Endothelial cell of umbilical vein (primary cell): ENCODE measurements around the gene TRIM45. TPM values are rescaled to one million over a fixed set of nuclear protein-coding genes. Genes with fewer than 3 reads are reported as not detected.
A peak's percentile ranks its signal among the peaks of the same experiment; 100 is the strongest.

Experiments used
- BruUV-seq: library from RNA; stranded (reverse); fragments of 400-500 nt; replicated peaks from 2 replicates; lab custom pipeline; 2021; lab: Mats Ljungman, UMichigan
- CTCF ChIA-PET: fragments of 300-600, 350-600 bp; sonication (Branson Sonifier 250); formaldehyde crosslinking; loops from one replicate; lab custom pipeline; 2021; ENCODE audit warnings: antibody characterized with exemption, inconsistent platforms; lab: Charles Lee
- POLR2A ChIA-PET: fragments of 300-600, 350-600 bp; sonication (Branson Sonifier 250); formaldehyde crosslinking; loops from one replicate; lab custom pipeline; 2021; ENCODE audit warnings: antibody characterized with exemption, inconsistent platforms; lab: Charles Lee
- DNase-seq: peaks from one replicate; pipeline ENCODE4 v3.0.0-alpha.2; 2011; ENCODE audit warnings: low read depth, low spot score
- FAIRE-seq: peaks from 2 replicates; lab custom pipeline; 2011; peaks lifted over from hg19 to GRCh38; lab: Jason Lieb, UNC
- H2AFZ ChIP-seq: 2 replicates; pipeline ENCODE4 v1.6.0; 2012; ENCODE audit warnings: low read depth, low read length, control low read depth, inconsistent platforms
- H3K27ac ChIP-seq: 2 replicates; pipeline ENCODE4 v1.5.1; 2011; ENCODE audit warnings: low read depth, mild to moderate bottlenecking, control low read depth, low read length, moderate library complexity; ENCODE audit not compliant: insufficient read depth
- H3K27me3 ChIP-seq, 2 experiments: 2 replicates each; pipeline versions ENCODE4 v1.6.0 to v1.6.1; 2011; ENCODE audit warnings: low read length in 2 of 2, mixed read lengths in 1 of 2; ENCODE audit not compliant: control insufficient read depth in 2 of 2, insufficient read depth in 2 of 2
- H3K36me3 ChIP-seq, 2 experiments: 2 replicates in 1 of 2; 3 replicates in 1 of 2; pipeline ENCODE4 v1.5.1; 2011; ENCODE audit warnings: low read length in 2 of 2, mild to moderate bottlenecking in 1 of 2, moderate library complexity in 1 of 2; ENCODE audit not compliant: control insufficient read depth in 2 of 2, insufficient read depth in 2 of 2; ENCODE audit errors: extremely low read depth in 1 of 2
- H3K4me1 ChIP-seq: 3 replicates; pipeline ENCODE4 v1.5.1; 2011; ENCODE audit warnings: mild to moderate bottlenecking, low read length; ENCODE audit not compliant: control insufficient read depth, insufficient read depth; ENCODE audit errors: extremely low read depth
- H3K4me2 ChIP-seq: 2 replicates; pipeline ENCODE4 v1.6.1; 2011; ENCODE audit warnings: low read length, control low read depth, mixed read lengths; ENCODE audit not compliant: insufficient read depth
- H3K4me3 ChIP-seq, 3 experiments: fragments of 200-600 bp in 1 of 3; sonication (generic), shearing (Covaris generic) in 1 of 3; replicated peaks in 1 of 3; 2 replicates each; pipeline ENCODE4 v1.5.1; 2011 to 2016; ENCODE audit warnings: control low read depth in 3 of 3, low read length in 3 of 3, mild to moderate bottlenecking in 2 of 3, inconsistent platforms in 1 of 3, low read depth in 1 of 3, moderate library complexity in 1 of 3; ENCODE audit not compliant: insufficient read depth in 1 of 3
- H3K79me2 ChIP-seq: 2 replicates; pipeline ENCODE4 v1.6.0; 2012; ENCODE audit warnings: low read length, inconsistent platforms; ENCODE audit not compliant: control insufficient read depth, insufficient read depth
- H3K9ac ChIP-seq: replicated peaks from 2 replicates; pipeline ENCODE3; 2011; ENCODE audit warnings: low read length, control low read depth; ENCODE audit not compliant: insufficient read depth; ENCODE audit errors: extremely low read depth
- H3K9me1 ChIP-seq: replicated peaks from 3 replicates; pipeline ENCODE4 v1.6.0; 2011; ENCODE audit warnings: mild to moderate bottlenecking, low read length; ENCODE audit not compliant: control insufficient read depth, insufficient read depth; ENCODE audit errors: extremely low read depth
- H3K9me3 ChIP-seq: replicated peaks from 2 replicates; pipeline ENCODE4 v1.5.1; 2012; ENCODE audit warnings: low read length, inconsistent platforms; ENCODE audit not compliant: control insufficient read depth, insufficient read depth
- H4K20me1 ChIP-seq: replicated peaks from 2 replicates; pipeline ENCODE3; 2011; ENCODE audit warnings: mild to moderate bottlenecking, low read length; ENCODE audit not compliant: control insufficient read depth, insufficient read depth; ENCODE audit errors: extremely low read depth
- EZH2 ChIP-seq: IDR thresholded peaks from 2 replicates; pipeline ENCODE4 v1.6.1; 2012; ENCODE audit warnings: borderline replicate concordance, low read depth, mild to moderate bottlenecking, moderate library complexity, low read length, inconsistent platforms; ENCODE audit not compliant: severe bottlenecking
- FOS ChIP-seq: IDR thresholded peaks from 2 replicates; pipeline ENCODE4 v1.6.1; 2011; ENCODE audit warnings: mild to moderate bottlenecking, low read length, moderate library complexity, borderline replicate concordance; ENCODE audit not compliant: insufficient read depth
- GATA2 ChIP-seq: IDR thresholded peaks from 2 replicates; pipeline ENCODE4 v1.7.0; 2011; ENCODE audit warnings: low read depth, mild to moderate bottlenecking, moderate library complexity, mixed read lengths, low read length; ENCODE audit not compliant: insufficient read length, insufficient read depth
- JUN ChIP-seq: IDR thresholded peaks from 2 replicates; pipeline ENCODE4 v1.6.1; 2011; ENCODE audit warnings: borderline replicate concordance, low read depth; ENCODE audit not compliant: insufficient read length, insufficient read depth
- MYC ChIP-seq: IDR thresholded peaks from one replicate; pipeline ENCODE4 v1.6.1; 2011; ENCODE audit warnings: mild to moderate bottlenecking, low read depth, low read length
- POLR2A ChIP-seq: IDR thresholded peaks from 2 replicates; pipeline ENCODE4 v1.6.1; 2012; ENCODE audit warnings: low read depth, mild to moderate bottlenecking, control low read depth, low read length
- POLR2AphosphoS5 ChIP-seq: IDR thresholded peaks from 2 replicates; pipeline ENCODE4 v1.6.1; 2012; ENCODE audit warnings: low read depth, mild to moderate bottlenecking, control low read depth, low read length, moderate library complexity; ENCODE audit not compliant: insufficient read depth
- dilution Hi-C: fragments of 300-500 bp; cut with MboI; formaldehyde crosslinking; loops from one replicate; pipeline ENCODE4 v1.15.0; 2019; ENCODE audit warnings: low sequenced_read_pairs; ENCODE audit not compliant: extremely low pct_ligation_motif_present
- intact Hi-C: fragments of 100-400 bp; cut with micrococcal nuclease; formaldehyde crosslinking; loops from one replicate; pipeline ENCODE4 v1.10.0; 2022
- polyA plus RNA-seq, 4 experiments: library from polyadenylated mRNA; depleted of rRNA in 3 of 4; stranded (reverse) in 3 of 4; unstranded in 1 of 4; fragments of >200 nt; gene quantifications; 2 replicates each; pipeline versions ENCODE4 v1.2.1 to v1.2.3, GENCODE V29; 2011 to 2012; ENCODE audit warnings: missing spikeins in 1 of 4
- total RNA-seq: library from RNA; stranded (reverse); gene quantifications from 2 replicates; pipeline ENCODE4 v1.2.3, GENCODE V29; 2021
- TF ChIP-seq, protein P1 (sequence below), 2 donors: IDR thresholded peaks; 1 replicate in 1 of 2; 2 replicates in 1 of 2; pipeline ENCODE4 v1.5.1; 2011; ENCODE audit warnings: low read length in 2 of 2, mild to moderate bottlenecking in 2 of 2, moderate library complexity in 2 of 2, control low read depth in 1 of 2, inconsistent platforms in 1 of 2, low read depth in 1 of 2; ENCODE audit not compliant: insufficient read depth in 1 of 2; ENCODE audit errors: extremely low read depth in 1 of 2
- TF ChIP-seq, protein P2 (sequence below): IDR thresholded peaks from 2 replicates; pipeline ENCODE4 v1.6.1; 2011; ENCODE audit not compliant: insufficient read depth, insufficient read length

TRIM45 gene
- total and polyA plus RNA-seq, 2 donors (not counting 3 experiments of a cell fraction or from before 2014, with no cell fraction given), result 2.9 to 3.1 TPM

DNA sequence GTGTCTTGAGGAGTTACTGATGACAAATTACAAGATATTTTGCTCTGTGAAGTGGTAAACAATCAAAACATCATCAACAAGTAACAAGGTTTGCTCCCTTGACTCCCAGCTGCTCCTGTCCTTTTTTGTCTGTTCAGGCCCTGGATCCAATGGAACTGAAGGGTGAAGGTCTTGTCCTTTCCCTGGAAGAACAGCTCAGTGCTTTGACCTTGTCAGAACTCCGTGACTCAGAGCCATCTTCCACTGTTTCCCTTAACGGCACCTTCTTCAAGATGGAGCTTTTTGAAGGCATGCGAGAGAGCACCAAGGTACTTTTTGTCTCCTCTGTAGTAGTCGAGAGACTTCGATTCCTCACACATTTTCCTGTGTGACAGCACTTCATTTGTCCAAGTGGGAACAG is 29.0 kb downstream of the TRIM45 start:
- Histone ChIP-seq H3K9me1 (no peaks in the 10 kb centered on the region), H3K4me1 (peaks cover 35% of the 10 kb centered on the region), H2AFZ (peak overlapping the region; percentile 42), H3K9ac (peak overlapping the region; percentile 93), H3K9me3 (no peaks in the 10 kb centered on the region), H3K79me2 (no peaks in the 10 kb centered on the region), H3K4me2 (peak overlapping the region; percentile 78), H3K36me3 (peaks cover 3 to 6% of the 10 kb centered on the region in 2 experiments), H3K27ac (peak overlapping the region; percentile 99), H3K27me3 (no peaks in the 10 kb centered on the region), H3K4me3 (no peak overlapping the region), H4K20me1 (no peaks in the 10 kb centered on the region)
- DNase-seq, result no peak
- dilution Hi-C loops, result no loop called here
- intact Hi-C loops, result no loop called here
- TF ChIP-seq POLR2A (no peak), JUN (no peak), GATA2 (no peak)
- TF ChIP-seq, protein P1, sequence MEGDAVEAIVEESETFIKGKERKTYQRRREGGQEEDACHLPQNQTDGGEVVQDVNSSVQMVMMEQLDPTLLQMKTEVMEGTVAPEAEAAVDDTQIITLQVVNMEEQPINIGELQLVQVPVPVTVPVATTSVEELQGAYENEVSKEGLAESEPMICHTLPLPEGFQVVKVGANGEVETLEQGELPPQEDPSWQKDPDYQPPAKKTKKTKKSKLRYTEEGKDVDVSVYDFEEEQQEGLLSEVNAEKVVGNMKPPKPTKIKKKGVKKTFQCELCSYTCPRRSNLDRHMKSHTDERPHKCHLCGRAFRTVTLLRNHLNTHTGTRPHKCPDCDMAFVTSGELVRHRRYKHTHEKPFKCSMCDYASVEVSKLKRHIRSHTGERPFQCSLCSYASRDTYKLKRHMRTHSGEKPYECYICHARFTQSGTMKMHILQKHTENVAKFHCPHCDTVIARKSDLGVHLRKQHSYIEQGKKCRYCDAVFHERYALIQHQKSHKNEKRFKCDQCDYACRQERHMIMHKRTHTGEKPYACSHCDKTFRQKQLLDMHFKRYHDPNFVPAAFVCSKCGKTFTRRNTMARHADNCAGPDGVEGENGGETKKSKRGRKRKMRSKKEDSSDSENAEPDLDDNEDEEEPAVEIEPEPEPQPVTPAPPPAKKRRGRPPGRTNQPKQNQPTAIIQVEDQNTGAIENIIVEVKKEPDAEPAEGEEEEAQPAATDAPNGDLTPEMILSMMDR (IDR thresholded peaks at IDR 0.05; ENCODE audit: extremely low read depth in 1 of 2, insufficient read depth in 1 of 2, low read depth in 1 of 2, low read length in 2 of 2), result no peak
- ChIA-PET POLR2A (interaction anchor here (1.1 to 1.3 kb wide), 2 partner anchors 15 to 30 kb away, joined by 5 to 7 read pairs; no protein-coding TSS in a partner anchor), CTCF (interaction anchor here (1.0 to 5.4 kb wide), 19 partner anchors 9 to 803 kb away, joined by 3 to 70 read pairs (median 10); partner anchors contain the start of genes TRIM45 and TTF2)
- no TSS peak for BruUV-seq
- FAIRE-seq, result no peak

DNA sequence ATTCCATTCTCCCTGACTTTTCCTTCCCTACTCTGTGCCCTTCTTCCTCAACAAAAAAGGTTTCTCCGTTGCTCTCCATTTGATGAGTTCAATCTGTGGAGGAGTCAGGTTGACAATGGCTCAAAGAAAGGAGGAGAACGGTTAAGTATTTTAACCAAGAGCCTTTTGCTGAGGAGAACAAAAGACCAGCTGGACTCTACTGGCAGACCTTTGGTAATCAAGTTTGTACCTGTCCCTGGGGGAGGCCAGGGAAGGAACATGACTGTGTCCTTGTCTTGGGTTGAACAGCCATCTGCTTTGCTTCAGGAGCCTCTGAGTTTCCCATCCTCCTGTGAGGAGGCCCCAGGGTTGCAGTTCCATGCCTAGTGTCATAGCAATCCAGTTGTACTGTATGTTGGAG is 31.6 kb downstream of the TRIM45 start:
- intact Hi-C loops (loop anchor here (10.0 kb wide), 1 partner anchor 735 kb away; no protein-coding TSS in a partner anchor), dilution Hi-C loops (no loop called here)
- Histone ChIP-seq H3K9me3 (no peaks in the 10 kb centered on the region), H2AFZ (no peak overlapping the region), H3K4me3 (no peak overlapping the region), H3K36me3 (peaks cover 3 to 6% of the 10 kb centered on the region in 2 experiments), H3K9ac (no peak overlapping the region), H3K9me1 (no peaks in the 10 kb centered on the region), H3K27me3 (no peaks in the 10 kb centered on the region), H3K79me2 (no peaks in the 10 kb centered on the region), H3K4me1 (peaks cover 24% of the 10 kb centered on the region), H3K4me2 (no peak overlapping the region), H3K27ac (no peak overlapping the region), H4K20me1 (no peaks in the 10 kb centered on the region)
- POLR2A ChIA-PET, result no interaction called here
- CTCF ChIA-PET, result interaction anchor here (1.3 to 1.8 kb wide), 3 partner anchors 13 to 33 kb away, joined by 4 to 7 read pairs (median 6); partner anchors contain the start of gene TTF2
- no TSS peak for BruUV-seq
- TF ChIP-seq POLR2AphosphoS5 (no peak), POLR2A (no peak), JUN (no peak), EZH2 (no peak), MYC (no peak), GATA2 (no peak), FOS (no peak)
- TF ChIP-seq, protein P2, sequence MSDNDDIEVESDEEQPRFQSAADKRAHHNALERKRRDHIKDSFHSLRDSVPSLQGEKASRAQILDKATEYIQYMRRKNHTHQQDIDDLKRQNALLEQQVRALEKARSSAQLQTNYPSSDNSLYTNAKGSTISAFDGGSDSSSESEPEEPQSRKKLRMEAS, result no peak
- TF ChIP-seq, protein P1 (IDR thresholded peaks at IDR 0.05; ENCODE audit: extremely low read depth in 1 of 2, insufficient read depth in 1 of 2, low read depth in 1 of 2, low read length in 2 of 2), result no peak
- FAIRE-seq (no peak), DNase-seq (no peak)
